Raji (cell line): ENCODE measurements around the gene SNX20.
A peak's percentile ranks its signal among the peaks of the same experiment; 100 is the strongest.

Experiments used
- POLR2A ChIP-seq: IDR thresholded peaks from 2 replicates; pipeline ENCODE4 v1.6.1; 2011; ENCODE audit warnings: low read depth, low read length, control low read depth; ENCODE audit not compliant: insufficient read depth

The SNX20 gene, protein sequence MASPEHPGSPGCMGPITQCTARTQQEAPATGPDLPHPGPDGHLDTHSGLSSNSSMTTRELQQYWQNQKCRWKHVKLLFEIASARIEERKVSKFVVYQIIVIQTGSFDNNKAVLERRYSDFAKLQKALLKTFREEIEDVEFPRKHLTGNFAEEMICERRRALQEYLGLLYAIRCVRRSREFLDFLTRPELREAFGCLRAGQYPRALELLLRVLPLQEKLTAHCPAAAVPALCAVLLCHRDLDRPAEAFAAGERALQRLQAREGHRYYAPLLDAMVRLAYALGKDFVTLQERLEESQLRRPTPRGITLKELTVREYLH

DNA sequence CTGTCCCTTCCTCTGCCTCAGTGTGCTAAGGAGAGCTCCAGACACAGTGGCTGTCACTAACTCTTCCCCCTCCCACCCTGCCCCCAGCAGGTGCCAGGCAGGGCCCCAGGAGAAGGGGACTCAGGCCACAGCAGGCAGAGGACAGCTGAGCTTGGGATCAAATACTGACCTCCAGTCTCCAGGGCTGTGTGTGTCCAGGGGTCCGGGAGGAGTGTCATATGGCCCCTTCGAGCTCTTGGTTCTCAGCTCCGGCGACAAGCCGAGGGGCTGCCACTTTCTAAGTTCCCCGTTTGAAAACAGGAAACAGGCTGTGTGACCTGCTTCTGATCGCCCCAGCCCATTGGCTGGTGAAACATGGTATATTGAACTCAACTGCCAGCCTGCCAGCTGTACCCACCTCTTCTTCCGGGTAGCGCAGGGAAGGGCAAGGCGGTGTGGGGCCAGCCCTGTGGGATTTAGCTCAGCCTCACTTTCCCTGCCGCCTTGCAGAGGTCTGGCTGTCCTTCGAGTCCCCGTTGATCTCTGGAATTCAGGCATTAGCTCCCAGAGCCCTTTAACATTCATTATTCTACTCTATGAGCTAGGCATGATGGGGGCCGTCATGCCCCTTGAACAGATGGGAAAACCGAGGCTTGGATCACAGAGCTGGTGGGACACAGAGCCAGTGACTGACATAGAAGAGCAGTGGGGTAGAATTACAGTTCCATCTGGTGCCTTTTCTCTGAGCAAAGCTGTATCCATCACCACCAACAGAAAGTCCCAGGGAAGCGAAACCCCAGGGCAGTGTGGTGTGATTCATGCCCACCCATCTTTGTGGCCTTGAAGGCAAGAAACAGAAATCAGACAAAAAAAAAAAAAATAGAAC, at the start of gene SNX20:
TSS of gene SNX20 (minus strand) at position 292 of the 865 bp plus-strand sequence. CDS start 3,786 bp downstream, outside the sequence.
- TF ChIP-seq POLR2A = peak; percentile 45; the same call in 1 of the 2 replicates

DNA sequence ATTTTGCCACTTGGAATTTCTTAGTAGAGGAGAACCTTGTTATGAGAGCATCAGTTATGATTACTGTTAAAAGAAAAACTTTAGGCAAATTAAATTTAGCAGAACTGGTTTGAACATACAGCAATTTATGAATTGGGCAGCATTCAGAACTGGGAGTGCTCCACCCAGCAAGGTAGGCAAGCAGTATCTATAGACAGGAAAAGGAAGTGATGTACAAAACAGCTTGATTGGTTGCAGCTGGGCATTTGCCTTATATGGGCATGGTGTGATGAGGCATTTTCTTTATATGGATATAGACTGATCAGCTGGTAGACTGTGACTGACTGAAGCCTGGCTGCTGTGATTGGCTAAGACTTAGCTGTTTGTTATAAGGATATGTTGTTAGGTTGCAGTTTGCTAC, 43.2 kb upstream of the SNX20 start:
- no peak for TF ChIP-seq POLR2A

DNA sequence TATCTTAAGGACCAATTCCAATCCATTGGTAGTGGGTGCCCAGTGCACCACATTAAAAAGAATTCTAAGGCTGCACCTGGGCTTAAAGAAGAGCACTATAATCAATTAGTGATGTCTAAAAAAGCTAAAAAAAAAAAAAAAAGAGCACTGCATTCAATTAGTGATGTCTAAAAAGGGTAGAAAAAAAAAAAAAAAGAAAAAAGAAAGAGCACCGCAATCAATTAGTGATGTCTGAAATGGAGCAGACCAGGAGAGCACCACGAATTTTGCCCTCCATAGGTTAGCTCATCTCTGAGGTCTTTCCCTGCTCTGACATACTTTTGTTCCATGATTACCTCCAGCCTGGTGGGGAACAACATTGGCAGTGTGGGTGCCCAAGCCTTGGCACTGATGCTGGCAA, 41.8 kb upstream of the SNX20 start:
- TF ChIP-seq POLR2A = no peak

- TF ChIP-seq POLR2A = no peak
These were observed 41.3 kb upstream of the SNX20 start for GRCh38 chr16:50722405-50722737.

DNA sequence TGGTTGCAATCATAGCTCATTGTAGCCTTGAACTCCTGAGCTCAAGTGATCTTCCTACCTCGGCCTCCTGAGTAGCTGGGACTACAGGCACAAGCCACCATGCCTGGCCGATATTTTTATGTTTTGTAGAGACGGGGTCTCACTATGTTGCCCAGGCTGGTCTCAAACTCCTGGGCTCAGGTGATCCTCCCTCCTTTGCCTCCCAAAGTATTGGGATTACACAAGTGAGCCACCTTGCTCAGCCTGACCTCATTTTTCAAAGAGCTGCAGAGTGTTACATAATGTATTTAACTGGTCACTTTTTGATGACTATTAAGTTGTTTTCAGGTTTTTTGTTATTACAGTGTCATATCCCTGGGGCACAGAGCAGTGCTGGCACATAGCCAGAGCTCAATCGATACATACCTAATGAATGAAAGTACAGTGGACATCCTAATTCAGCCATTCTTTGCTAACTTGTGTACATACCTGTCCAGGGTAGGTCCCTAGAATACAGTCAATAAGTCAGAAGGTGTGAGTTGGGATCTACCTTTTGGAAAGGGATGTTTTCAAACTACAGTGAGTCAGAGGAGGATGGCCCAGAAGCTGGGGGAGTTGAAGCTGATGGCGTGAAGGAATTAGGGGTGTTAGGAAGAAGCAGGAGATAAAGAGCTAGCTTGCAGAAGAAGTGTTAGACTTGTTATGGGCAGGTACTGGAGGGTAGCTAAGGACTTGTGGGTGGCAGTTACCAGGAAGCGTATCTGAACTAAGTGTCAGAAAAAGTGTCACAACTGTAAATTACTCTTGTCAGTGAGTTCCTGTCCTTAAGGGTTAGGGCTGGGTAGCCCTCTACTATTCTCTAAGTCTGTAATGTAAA, 40.7 kb upstream of the SNX20 start:
- no peak for TF ChIP-seq POLR2A

- no peak for TF ChIP-seq POLR2A
These were observed 38.6 kb upstream of the SNX20 start for GRCh38 chr16:50719401-50720337.

GRCh38 chr16:50718761-50719400, 37.8 kb upstream of the SNX20 start:
- TF ChIP-seq POLR2A = no peak

DNA sequence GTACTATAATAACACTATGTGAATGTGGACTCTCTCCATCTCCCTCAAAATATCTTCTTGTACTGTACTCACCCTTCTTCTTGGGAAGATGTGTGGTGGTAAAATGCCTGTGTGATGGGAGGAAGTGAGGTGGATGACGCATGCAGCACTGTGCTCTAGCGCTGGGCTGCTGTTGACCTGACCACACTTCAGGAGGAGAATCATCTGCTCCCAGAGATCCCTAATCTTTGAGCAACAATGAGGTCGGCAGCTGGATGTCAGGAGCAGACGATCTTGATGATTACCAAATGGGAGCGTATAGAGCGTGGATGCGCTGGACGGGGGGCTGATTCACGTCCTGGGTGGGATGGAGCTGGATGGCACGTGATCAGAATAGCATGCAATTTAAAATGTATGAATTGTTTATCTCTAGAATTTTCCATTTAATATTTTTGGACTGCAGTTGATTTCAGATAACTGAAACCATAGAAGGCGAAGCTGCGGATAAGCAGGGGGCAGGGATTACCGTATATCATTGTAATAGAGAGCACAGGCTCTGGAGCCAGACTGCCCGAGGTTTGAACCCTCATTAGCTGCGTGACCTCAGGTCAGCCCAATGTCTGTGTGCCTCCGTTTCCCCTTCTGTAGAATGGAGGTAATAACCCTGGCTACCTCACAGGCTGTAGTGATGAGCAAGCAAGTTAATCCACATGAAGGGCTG, 37.1 kb upstream of the SNX20 start:
- TF ChIP-seq POLR2A = no peak

GRCh38 chr16:50717494-50717893, 36.4 kb upstream of the SNX20 start:
- no peak for TF ChIP-seq POLR2A

DNA sequence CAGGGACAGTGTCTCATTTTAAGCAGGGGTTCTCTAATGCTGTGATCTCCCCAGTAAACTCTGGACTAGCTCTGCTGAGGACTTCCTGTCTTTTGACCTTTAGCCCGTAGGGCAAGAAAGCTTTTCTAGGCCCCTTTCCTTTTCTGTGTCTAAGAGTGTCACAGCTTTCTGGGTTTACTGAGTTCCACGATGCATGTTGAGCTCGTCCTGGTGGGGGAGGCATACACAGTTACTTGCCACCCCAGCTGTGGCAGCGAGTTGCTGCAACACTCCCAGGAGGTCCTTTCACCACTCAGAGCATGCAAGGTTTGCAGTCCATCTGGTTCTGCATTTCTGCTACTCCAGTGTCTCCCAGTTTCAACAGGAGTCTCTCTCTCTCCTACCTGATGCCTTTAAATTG, 36.0 kb upstream of the SNX20 start:
- TF ChIP-seq POLR2A = no peak

DNA sequence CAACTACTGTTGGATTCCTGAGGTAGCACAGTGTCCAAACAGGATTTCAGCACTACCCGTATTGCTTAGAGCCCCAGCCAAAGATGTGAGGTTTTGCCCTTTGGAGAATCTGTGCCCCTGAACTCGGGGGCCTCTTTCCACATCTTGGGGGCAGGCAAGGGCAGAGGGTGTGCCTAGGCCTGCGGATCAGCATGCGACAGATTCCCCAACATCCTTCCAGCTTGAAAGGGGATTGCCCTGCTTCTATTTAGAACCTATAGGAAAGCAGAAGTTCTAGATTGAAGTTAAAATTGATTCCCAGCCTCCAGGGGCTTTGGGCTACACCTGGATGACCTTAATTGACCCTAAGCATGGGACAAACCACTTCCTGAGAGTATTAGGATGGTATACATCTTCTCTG, 31.8 kb upstream of the SNX20 start:
- TF ChIP-seq POLR2A = no peak

DNA sequence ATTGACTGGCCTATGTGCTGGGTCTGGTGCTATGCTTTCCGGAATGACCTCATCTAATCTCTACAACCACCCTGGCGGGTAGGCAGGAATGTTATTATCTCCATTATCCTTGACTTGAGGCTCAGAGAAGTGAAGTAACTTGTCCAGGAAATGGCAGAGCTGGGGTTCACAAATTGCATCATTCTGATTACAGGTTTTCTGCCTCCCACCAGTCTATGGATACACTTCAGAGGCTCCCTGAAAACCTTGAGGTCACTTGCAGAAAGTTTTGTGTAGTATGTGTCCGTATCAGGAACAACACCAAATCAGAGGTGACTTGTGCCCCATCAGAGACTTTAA, 31.4 kb upstream of the SNX20 start:
- TF ChIP-seq POLR2A = no peak

GRCh38 chr16:50711862-50712559, 30.9 kb upstream of the SNX20 start:
- no peak for TF ChIP-seq POLR2A
